ENCODE results near the gene FBP1.
"Not testable (repeated sequence)": the region's sequence is repeated elsewhere in the genome, so short reads cannot be mapped to it uniquely, and the experiment has no call there.

FBP1 gene

GRCh38 chr9:94592683-94593082 is 46.6 kb downstream of the FBP1 start:
- CTCF ChIA-PET, H3K4me1 Mint-ChIP-seq, H3K36me3 Mint-ChIP-seq, H3K27ac Mint-ChIP-seq, H3K9me3 Mint-ChIP-seq, H3K4me3 Mint-ChIP-seq, DNase-seq: not testable (repeated sequence)
- peaks cover 20% of the 10 kb centered on the region for H3K27me3 Mint-ChIP-seq

- DNase-seq = no peak
- Mint-ChIP-seq H3K27me3 (peaks cover 20% of the 10 kb centered on the region), H3K9me3 (no peaks in the 10 kb centered on the region), H3K27ac (no peak overlapping the region), H3K36me3 (no peaks in the 10 kb centered on the region), H3K4me3 (no peak overlapping the region), H3K4me1 (peaks cover 5% of the 10 kb centered on the region)
- CTCF ChIA-PET = no interaction called here
Measured at GRCh38 chr9:94591876-94592275, 47.4 kb downstream of the FBP1 start.

- peaks cover 20% of the 10 kb centered on the region for H3K27me3 Mint-ChIP-seq
Measured at GRCh38 chr9:94591046-94591545, 48.2 kb downstream of the FBP1 start.

GRCh38 chr9:94588681-94589080 is 50.6 kb downstream of the FBP1 start:
- Mint-ChIP-seq H3K36me3 (no peaks in the 10 kb centered on the region), H3K27ac (no peak overlapping the region), H3K9me3 (no peaks in the 10 kb centered on the region), H3K27me3 (peaks cover 20% of the 10 kb centered on the region), H3K4me1 (peaks cover 27% of the 10 kb centered on the region), H3K4me3 (no peak overlapping the region)
- CTCF ChIA-PET = no interaction called here
- DNase-seq = no peak

More at GRCh38 chr9:94591046-94591545, 48.2 kb downstream of the FBP1 start:
- H3K36me3 Mint-ChIP-seq, CTCF ChIA-PET, H3K4me3 Mint-ChIP-seq, H3K27ac Mint-ChIP-seq, DNase-seq, H3K9me3 Mint-ChIP-seq: not testable (repeated sequence)
- peaks cover 12% of the 10 kb centered on the region for H3K4me1 Mint-ChIP-seq

- H3K36me3 Mint-ChIP-seq = no peaks in the 10 kb centered on the region
- H3K27ac Mint-ChIP-seq = no peak overlapping the region
- H3K9me3 Mint-ChIP-seq = no peaks in the 10 kb centered on the region
- CTCF ChIA-PET = no interaction called here
- peaks cover 27% of the 10 kb centered on the region for H3K4me1 Mint-ChIP-seq
- H3K4me3 Mint-ChIP-seq = no peak overlapping the region
- H3K27me3 Mint-ChIP-seq = peaks cover 20% of the 10 kb centered on the region
- DNase-seq = no peak
Measured at GRCh38 chr9:94586814-94587213, 52.5 kb downstream of the FBP1 start.

- Mint-ChIP-seq H3K27ac (no peak overlapping the region), H3K9me3 (no peaks in the 10 kb centered on the region), H3K4me1 (peaks cover 27% of the 10 kb centered on the region), H3K36me3 (no peaks in the 10 kb centered on the region), H3K4me3 (peak overlapping the region; percentile 12), H3K27me3 (peaks cover 20% of the 10 kb centered on the region)
- CTCF ChIA-PET = no interaction called here
- DNase-seq = no peak
Measured at GRCh38 chr9:94586316-94586715, 53.0 kb downstream of the FBP1 start.

- peaks cover 27% of the 10 kb centered on the region for H3K4me1 Mint-ChIP-seq
- H3K27me3 Mint-ChIP-seq = peaks cover 17% of the 10 kb centered on the region
- DNase-seq = peak; percentile 34
- no peaks in the 10 kb centered on the region for H3K36me3 Mint-ChIP-seq
- no peaks in the 10 kb centered on the region for H3K9me3 Mint-ChIP-seq
- no peak overlapping the region for H3K27ac Mint-ChIP-seq
- no peak overlapping the region for H3K4me3 Mint-ChIP-seq
- CTCF ChIA-PET = no interaction called here
Measured at GRCh38 chr9:94584555-94584954, 54.8 kb downstream of the FBP1 start.

- H3K27ac Mint-ChIP-seq = no peak overlapping the region
- H3K4me3 Mint-ChIP-seq = no peak overlapping the region
- no peaks in the 10 kb centered on the region for H3K9me3 Mint-ChIP-seq
- CTCF ChIA-PET = no interaction called here
- H3K36me3 Mint-ChIP-seq = no peaks in the 10 kb centered on the region
- peaks cover 7% of the 10 kb centered on the region for H3K27me3 Mint-ChIP-seq
- no peak for DNase-seq
- peaks cover 26% of the 10 kb centered on the region for H3K4me1 Mint-ChIP-seq
Measured at GRCh38 chr9:94581728-94582127, 57.6 kb downstream of the FBP1 start.

GRCh38 chr9:94577571-94577970 is 61.7 kb downstream of the FBP1 start:
- Mint-ChIP-seq H3K36me3 (no peaks in the 10 kb centered on the region), H3K9me3 (no peaks in the 10 kb centered on the region), H3K27ac (no peak overlapping the region), H3K4me3 (no peak overlapping the region), H3K4me1 (peaks cover 5% of the 10 kb centered on the region), H3K27me3 (peaks cover 6% of the 10 kb centered on the region)
- no peak for DNase-seq
- CTCF ChIA-PET = no interaction called here

- CTCF ChIA-PET = no interaction called here
- Mint-ChIP-seq H3K4me1 (peaks cover 5% of the 10 kb centered on the region), H3K9me3 (no peaks in the 10 kb centered on the region), H3K27ac (no peak overlapping the region), H3K36me3 (no peaks in the 10 kb centered on the region), H3K4me3 (no peak overlapping the region), H3K27me3 (peaks cover 11% of the 10 kb centered on the region)
- DNase-seq = no peak
Measured at GRCh38 chr9:94577036-94577435, 62.3 kb downstream of the FBP1 start.

GRCh38 chr9:94576131-94576530 is 63.2 kb downstream of the FBP1 start:
- H3K4me3 Mint-ChIP-seq = no peak overlapping the region
- H3K27ac Mint-ChIP-seq = no peak overlapping the region
- CTCF ChIA-PET = no interaction called here
- H3K27me3 Mint-ChIP-seq = peaks cover 20% of the 10 kb centered on the region
- no peaks in the 10 kb centered on the region for H3K36me3 Mint-ChIP-seq
- no peaks in the 10 kb centered on the region for H3K9me3 Mint-ChIP-seq
- H3K4me1 Mint-ChIP-seq = peaks cover 5% of the 10 kb centered on the region
- no peak for DNase-seq

- DNase-seq = no peak
- Mint-ChIP-seq H3K4me1 (no peaks in the 10 kb centered on the region), H3K4me3 (no peak overlapping the region), H3K9me3 (no peaks in the 10 kb centered on the region), H3K27ac (no peak overlapping the region), H3K27me3 (peaks cover 24% of the 10 kb centered on the region), H3K36me3 (no peaks in the 10 kb centered on the region)
- CTCF ChIA-PET = no interaction called here
Measured at GRCh38 chr9:94568972-94569712, 70.2 kb downstream of the FBP1 start.

- Mint-ChIP-seq H3K36me3 (no peaks in the 10 kb centered on the region), H3K4me1 (no peaks in the 10 kb centered on the region), H3K9me3 (no peaks in the 10 kb centered on the region), H3K4me3 (no peak overlapping the region), H3K27ac (no peak overlapping the region), H3K27me3 (peaks cover 24% of the 10 kb centered on the region)
- no peak for DNase-seq
- CTCF ChIA-PET = no interaction called here
Measured at GRCh38 chr9:94568250-94568889, 70.9 kb downstream of the FBP1 start.

- DNase-seq = no peak
- H3K4me1 Mint-ChIP-seq = no peaks in the 10 kb centered on the region
- H3K36me3 Mint-ChIP-seq = no peaks in the 10 kb centered on the region
- H3K27ac Mint-ChIP-seq = no peak overlapping the region
- no peaks in the 10 kb centered on the region for H3K9me3 Mint-ChIP-seq
- no peak overlapping the region for H3K4me3 Mint-ChIP-seq
- CTCF ChIA-PET = no interaction called here
- H3K27me3 Mint-ChIP-seq = peaks cover 22% of the 10 kb centered on the region
Measured at GRCh38 chr9:94567271-94567670, 72.0 kb downstream of the FBP1 start.

- H3K4me1 Mint-ChIP-seq = no peaks in the 10 kb centered on the region
- CTCF ChIA-PET = no interaction called here
- H3K27ac Mint-ChIP-seq = no peak overlapping the region
- peaks cover 15% of the 10 kb centered on the region for H3K27me3 Mint-ChIP-seq
- no peak for DNase-seq
- no peaks in the 10 kb centered on the region for H3K9me3 Mint-ChIP-seq
- H3K4me3 Mint-ChIP-seq = no peak overlapping the region
- no peaks in the 10 kb centered on the region for H3K36me3 Mint-ChIP-seq
Measured at GRCh38 chr9:94566550-94566949, 72.8 kb downstream of the FBP1 start.

All from activated naive CD4-positive, alpha-beta T cell treated with anti-CD3 and anti-CD28 coated beads, Interleukin-2, amount 10 ng/mL, durations not matched to agents 7 days and 5 days (primary cell).